ENCODE data around the gene CBL. TPM values are rescaled to one million over a fixed set of nuclear protein-coding genes. Genes with fewer than 3 reads are reported as not detected.

The CBL gene
- total RNA-seq, 1 experiment from 2014 or later: 45.6 TPM

GRCh38 chr11:119318240-119319135 is 112.3 kb downstream of the CBL start:
- Mint-ChIP-seq H3K27me3 (ENCODE audit: low read depth) (peaks cover 44% of the 10 kb centered on the region), H3K4me3 (peak overlapping the region; percentile 54), H3K4me1 (peaks cover 47% of the 10 kb centered on the region), H3K36me3 (peaks cover 5% of the 10 kb centered on the region; the same call in 1 of the 2 replicates), H3K9me3 (no peaks in the 10 kb centered on the region), H3K27ac (peak overlapping the region; percentile 83)
- CTCF ChIA-PET: interaction anchor here (0.6 to 13.7 kb wide), 12 partner anchors 11 to 410 kb away, joined by 3 to 387 read pairs (median 6); partner anchors contain the start of genes C1QTNF5, CBL and RNF26
- POLR2A ChIA-PET: interaction anchor here (0.8 to 4.7 kb wide), 4 partner anchors 12 to 216 kb away, joined by 3 to 35 read pairs (median 4); partner anchors contain the start of genes DPAGT1 and RNF26
- ATAC-seq (peak; percentile 2), DNase-seq (ENCODE audit: low spot score) (no peak)
- 0 out of 2 replicates have a peak, but pooled peaks have one; percentile 59 for TF ChIP-seq FOXP1 (CRISPR knock-in tag; IDR thresholded peaks at IDR 0.05; ENCODE audit: borderline replicate concordance)
- TF ChIP-seq, protein P1, sequence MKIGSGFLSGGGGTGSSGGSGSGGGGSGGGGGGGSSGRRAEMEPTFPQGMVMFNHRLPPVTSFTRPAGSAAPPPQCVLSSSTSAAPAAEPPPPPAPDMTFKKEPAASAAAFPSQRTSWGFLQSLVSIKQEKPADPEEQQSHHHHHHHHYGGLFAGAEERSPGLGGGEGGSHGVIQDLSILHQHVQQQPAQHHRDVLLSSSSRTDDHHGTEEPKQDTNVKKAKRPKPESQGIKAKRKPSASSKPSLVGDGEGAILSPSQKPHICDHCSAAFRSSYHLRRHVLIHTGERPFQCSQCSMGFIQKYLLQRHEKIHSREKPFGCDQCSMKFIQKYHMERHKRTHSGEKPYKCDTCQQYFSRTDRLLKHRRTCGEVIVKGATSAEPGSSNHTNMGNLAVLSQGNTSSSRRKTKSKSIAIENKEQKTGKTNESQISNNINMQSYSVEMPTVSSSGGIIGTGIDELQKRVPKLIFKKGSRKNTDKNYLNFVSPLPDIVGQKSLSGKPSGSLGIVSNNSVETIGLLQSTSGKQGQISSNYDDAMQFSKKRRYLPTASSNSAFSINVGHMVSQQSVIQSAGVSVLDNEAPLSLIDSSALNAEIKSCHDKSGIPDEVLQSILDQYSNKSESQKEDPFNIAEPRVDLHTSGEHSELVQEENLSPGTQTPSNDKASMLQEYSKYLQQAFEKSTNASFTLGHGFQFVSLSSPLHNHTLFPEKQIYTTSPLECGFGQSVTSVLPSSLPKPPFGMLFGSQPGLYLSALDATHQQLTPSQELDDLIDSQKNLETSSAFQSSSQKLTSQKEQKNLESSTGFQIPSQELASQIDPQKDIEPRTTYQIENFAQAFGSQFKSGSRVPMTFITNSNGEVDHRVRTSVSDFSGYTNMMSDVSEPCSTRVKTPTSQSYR (CRISPR knock-in tag; IDR thresholded peaks at IDR 0.05): no peak

GRCh38 chr11:119319136-119319699 is 113.1 kb downstream of the CBL start:
- Mint-ChIP-seq H3K9me3 (no peaks in the 10 kb centered on the region), H3K4me1 (peaks cover 54% of the 10 kb centered on the region), H3K36me3 (peaks cover 3% of the 10 kb centered on the region; the same call in 1 of the 2 replicates), H3K27me3 (ENCODE audit: low read depth) (peaks cover 43% of the 10 kb centered on the region), H3K4me3 (peak overlapping the region; percentile 51), H3K27ac (peak overlapping the region; percentile 83)
- ATAC-seq (no peak), DNase-seq (ENCODE audit: low spot score) (no peak)
- POLR2A ChIA-PET: interaction anchor here (1.0 to 4.7 kb wide), 2 partner anchors 15 to 19 kb away, joined by 5 to 35 read pairs; partner anchors contain the start of gene RNF26
- CTCF ChIA-PET: interaction anchor here (0.5 to 13.7 kb wide), 11 partner anchors 15 to 174 kb away, joined by 3 to 387 read pairs (median 7); partner anchors contain the start of genes C1QTNF5, CBL and RNF26
- TF ChIP-seq ZNF232 (CRISPR knock-in tag; IDR thresholded peaks at IDR 0.05): no peak
- TF ChIP-seq FOXP1 (CRISPR knock-in tag; IDR thresholded peaks at IDR 0.05; ENCODE audit: borderline replicate concordance): no peak
- TF ChIP-seq, protein P2, sequence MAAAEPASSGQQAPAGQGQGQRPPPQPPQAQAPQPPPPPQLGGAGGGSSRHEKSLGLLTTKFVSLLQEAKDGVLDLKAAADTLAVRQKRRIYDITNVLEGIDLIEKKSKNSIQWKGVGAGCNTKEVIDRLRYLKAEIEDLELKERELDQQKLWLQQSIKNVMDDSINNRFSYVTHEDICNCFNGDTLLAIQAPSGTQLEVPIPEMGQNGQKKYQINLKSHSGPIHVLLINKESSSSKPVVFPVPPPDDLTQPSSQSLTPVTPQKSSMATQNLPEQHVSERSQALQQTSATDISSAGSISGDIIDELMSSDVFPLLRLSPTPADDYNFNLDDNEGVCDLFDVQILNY (CRISPR knock-in tag; IDR thresholded peaks at IDR 0.05): no peak
- no peak for TF ChIP-seq ATF2 (CRISPR knock-in tag; IDR thresholded peaks at IDR 0.05; ENCODE audit: borderline replicate concordance, low read depth)
- no peak for TF ChIP-seq E2F1 (CRISPR knock-in tag; IDR thresholded peaks at IDR 0.05)

- TF ChIP-seq CREB1 (CRISPR knock-in tag; IDR thresholded peaks at IDR 0.05): no peak
- TF ChIP-seq FOXJ3 (CRISPR knock-in tag; IDR thresholded peaks at IDR 0.05; ENCODE audit: borderline replicate concordance): no peak
- TF ChIP-seq JAZF1 (CRISPR knock-in tag; IDR thresholded peaks at IDR 0.05): no peak
- no peak for TF ChIP-seq GTF2I (CRISPR knock-in tag; conservative IDR thresholded peaks at IDR 0.05)
- TF ChIP-seq ATF6 (CRISPR knock-in tag; IDR thresholded peaks at IDR 0.05): no peak
- TF ChIP-seq USF1 (CRISPR knock-in tag; IDR thresholded peaks at IDR 0.05): no peak
- TF ChIP-seq, protein P3, sequence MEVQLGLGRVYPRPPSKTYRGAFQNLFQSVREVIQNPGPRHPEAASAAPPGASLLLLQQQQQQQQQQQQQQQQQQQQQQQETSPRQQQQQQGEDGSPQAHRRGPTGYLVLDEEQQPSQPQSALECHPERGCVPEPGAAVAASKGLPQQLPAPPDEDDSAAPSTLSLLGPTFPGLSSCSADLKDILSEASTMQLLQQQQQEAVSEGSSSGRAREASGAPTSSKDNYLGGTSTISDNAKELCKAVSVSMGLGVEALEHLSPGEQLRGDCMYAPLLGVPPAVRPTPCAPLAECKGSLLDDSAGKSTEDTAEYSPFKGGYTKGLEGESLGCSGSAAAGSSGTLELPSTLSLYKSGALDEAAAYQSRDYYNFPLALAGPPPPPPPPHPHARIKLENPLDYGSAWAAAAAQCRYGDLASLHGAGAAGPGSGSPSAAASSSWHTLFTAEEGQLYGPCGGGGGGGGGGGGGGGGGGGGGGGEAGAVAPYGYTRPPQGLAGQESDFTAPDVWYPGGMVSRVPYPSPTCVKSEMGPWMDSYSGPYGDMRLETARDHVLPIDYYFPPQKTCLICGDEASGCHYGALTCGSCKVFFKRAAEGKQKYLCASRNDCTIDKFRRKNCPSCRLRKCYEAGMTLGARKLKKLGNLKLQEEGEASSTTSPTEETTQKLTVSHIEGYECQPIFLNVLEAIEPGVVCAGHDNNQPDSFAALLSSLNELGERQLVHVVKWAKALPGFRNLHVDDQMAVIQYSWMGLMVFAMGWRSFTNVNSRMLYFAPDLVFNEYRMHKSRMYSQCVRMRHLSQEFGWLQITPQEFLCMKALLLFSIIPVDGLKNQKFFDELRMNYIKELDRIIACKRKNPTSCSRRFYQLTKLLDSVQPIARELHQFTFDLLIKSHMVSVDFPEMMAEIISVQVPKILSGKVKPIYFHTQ (CRISPR knock-in tag; IDR thresholded peaks at IDR 0.05): no peak
- no peak for TF ChIP-seq NR2C2 (CRISPR knock-in tag; IDR thresholded peaks at IDR 0.05)
- TF ChIP-seq ZNF671 (CRISPR knock-in tag; IDR thresholded peaks at IDR 0.05): no peak
- Mint-ChIP-seq H3K4me1 (peaks cover 51% of the 10 kb centered on the region), H3K9me3 (no peaks in the 10 kb centered on the region), H3K4me3 (peak overlapping the region; percentile 51), H3K36me3 (no peaks in the 10 kb centered on the region), H3K27me3 (ENCODE audit: low read depth) (peaks cover 37% of the 10 kb centered on the region), H3K27ac (no peak overlapping the region)
- DNase-seq (ENCODE audit: low spot score): no peak
- ATAC-seq: no peak
- ChIA-PET CTCF (interaction anchor here (0.5 to 13.7 kb wide), 7 partner anchors 20 to 175 kb away, joined by 3 to 387 read pairs (median 12); partner anchors contain the start of genes C1QTNF5 and CBL), POLR2A (interaction anchor here (1.6 kb wide), 1 partner anchor 9 kb away, joined by 5 read pairs; no protein-coding TSS in a partner anchor)
Observed at GRCh38 chr11:119319700-119320239, 113.6 kb downstream of the CBL start.
